Measurements from ENCODE around the gene MYH11.

DNA sequence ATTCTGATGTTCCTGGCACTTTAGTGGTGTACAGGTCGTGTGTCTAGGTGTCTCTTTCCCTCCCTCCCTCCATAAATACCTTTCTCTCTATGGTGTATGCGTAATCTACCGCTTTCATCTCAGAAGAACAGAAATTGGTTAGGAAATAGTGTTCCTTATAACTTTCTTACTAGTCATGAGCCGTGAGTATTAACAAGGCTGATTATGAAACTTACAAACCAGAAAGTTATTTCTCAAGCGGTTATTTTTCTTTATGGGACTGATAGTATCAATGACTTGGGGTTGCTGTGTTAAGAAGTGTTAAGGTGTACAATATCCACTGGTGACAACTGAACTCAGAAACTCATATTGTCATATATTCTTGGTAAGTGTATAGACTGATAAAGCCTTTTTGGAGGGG lies 13.2 kb upstream of the MYH11 start:
- TF ChIP-seq, protein P1, sequence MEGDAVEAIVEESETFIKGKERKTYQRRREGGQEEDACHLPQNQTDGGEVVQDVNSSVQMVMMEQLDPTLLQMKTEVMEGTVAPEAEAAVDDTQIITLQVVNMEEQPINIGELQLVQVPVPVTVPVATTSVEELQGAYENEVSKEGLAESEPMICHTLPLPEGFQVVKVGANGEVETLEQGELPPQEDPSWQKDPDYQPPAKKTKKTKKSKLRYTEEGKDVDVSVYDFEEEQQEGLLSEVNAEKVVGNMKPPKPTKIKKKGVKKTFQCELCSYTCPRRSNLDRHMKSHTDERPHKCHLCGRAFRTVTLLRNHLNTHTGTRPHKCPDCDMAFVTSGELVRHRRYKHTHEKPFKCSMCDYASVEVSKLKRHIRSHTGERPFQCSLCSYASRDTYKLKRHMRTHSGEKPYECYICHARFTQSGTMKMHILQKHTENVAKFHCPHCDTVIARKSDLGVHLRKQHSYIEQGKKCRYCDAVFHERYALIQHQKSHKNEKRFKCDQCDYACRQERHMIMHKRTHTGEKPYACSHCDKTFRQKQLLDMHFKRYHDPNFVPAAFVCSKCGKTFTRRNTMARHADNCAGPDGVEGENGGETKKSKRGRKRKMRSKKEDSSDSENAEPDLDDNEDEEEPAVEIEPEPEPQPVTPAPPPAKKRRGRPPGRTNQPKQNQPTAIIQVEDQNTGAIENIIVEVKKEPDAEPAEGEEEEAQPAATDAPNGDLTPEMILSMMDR (conservative IDR thresholded peaks at IDR 0.05; ENCODE audit: low read depth, low read length): no peak
- no peak for TF ChIP-seq EZH2 (IDR thresholded peaks at IDR 0.05; ENCODE audit: borderline replicate concordance, low read depth, low read length, poor library complexity, severe bottlenecking)

All from A673 (cell line).